Ramos (cell line): ENCODE results near the gene MAST3.

Experiments used
- in situ Hi-C: fragments of 300-500 bp; cut with MboI; formaldehyde crosslinking; loops from one replicate; pipeline ENCODE4 v1.14.3; 2022; ENCODE audit warnings: low sequenced_read_pairs; ENCODE audit not compliant: unreplicated experiment

The MAST3 gene

GRCh38 chr19:18173054-18173571 is 75.5 kb downstream of the MAST3 start:
- in situ Hi-C loops, result no loop called here

GRCh38 chr19:18173572-18174288 is 76.2 kb downstream of the MAST3 start, which contains the start of gene IFI30:
TSS of gene IFI30 (plus strand) at chr19:18173813. CDS start at chr19:18173842, 29 bp downstream.
- in situ Hi-C loops, result no loop called here

GRCh38 chr19:18174983-18175382 is 77.4 kb downstream of the MAST3 start:
- in situ Hi-C loops, result no loop called here

GRCh38 chr19:18176367-18177310 is 79.1 kb downstream of the MAST3 start:
- in situ Hi-C loops, result no loop called here

GRCh38 chr19:18179957-18180356 is 82.4 kb downstream of the MAST3 start:
- in situ Hi-C loops, result no loop called here

GRCh38 chr19:18183529-18183928 is 86.0 kb downstream of the MAST3 start:
- in situ Hi-C loops, result no loop called here

GRCh38 chr19:18185538-18185937 is 88.0 kb downstream of the MAST3 start:
- in situ Hi-C loops, result no loop called here

- in situ Hi-C loops, result no loop called here
Measured at GRCh38 chr19:18190278-18190677, 92.7 kb downstream of the MAST3 start.

GRCh38 chr19:18191640-18192062 is 94.1 kb downstream of the MAST3 start:
- in situ Hi-C loops, result no loop called here

- in situ Hi-C loops, result no loop called here
Measured at GRCh38 chr19:18192673-18193387, 95.3 kb downstream of the MAST3 start, which contains the start of gene MPV17L2. TSS of gene MPV17L2 (plus strand) at chr19:18193218. CDS start at chr19:18193282, 64 bp downstream.

GRCh38 chr19:18193388-18194180 is 96.0 kb downstream of the MAST3 start:
- in situ Hi-C loops, result no loop called here

GRCh38 chr19:18194181-18194530 is 96.6 kb downstream of the MAST3 start:
- in situ Hi-C loops, result no loop called here

GRCh38 chr19:18194554-18195238 is 97.1 kb downstream of the MAST3 start:
- in situ Hi-C loops, result no loop called here

- in situ Hi-C loops, result no loop called here
Measured at GRCh38 chr19:18196511-18196845, 98.9 kb downstream of the MAST3 start.

GRCh38 chr19:18197306-18197705 is 99.7 kb downstream of the MAST3 start:
- in situ Hi-C loops, result no loop called here

- in situ Hi-C loops, result no loop called here
Measured at GRCh38 chr19:18197941-18198340, 100.4 kb downstream of the MAST3 start.

- in situ Hi-C loops, result no loop called here
Measured at GRCh38 chr19:18198374-18198773, 100.8 kb downstream of the MAST3 start.
